ENCODE results near the gene BMP10. TPM values are rescaled to one million over a fixed set of nuclear protein-coding genes. Genes with fewer than 3 reads are reported as not detected.

Gene BMP10
- total RNA-seq, 1 donor from 2014 or later, result not detected

DNA sequence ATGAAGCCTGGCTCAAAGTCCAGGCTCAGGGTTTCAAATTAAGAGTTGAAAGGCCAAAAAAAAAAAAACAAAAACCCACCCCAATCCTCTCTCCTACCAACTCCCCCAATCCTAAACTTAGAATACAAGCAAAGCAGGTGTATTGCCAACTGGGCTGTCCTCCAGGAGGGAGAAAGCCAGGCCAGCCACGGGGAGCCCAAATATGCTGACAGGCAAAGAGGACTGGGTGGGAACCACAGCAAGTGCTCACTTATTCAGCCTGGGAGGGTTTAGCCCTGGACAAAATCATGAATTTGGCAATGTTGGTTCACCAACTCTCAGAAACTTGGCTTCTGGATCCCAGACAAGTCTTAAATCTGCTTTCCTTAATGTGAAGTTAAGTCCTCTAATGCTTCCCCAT, 45.0 kb upstream of the BMP10 start:
- TF ChIP-seq, protein P1, sequence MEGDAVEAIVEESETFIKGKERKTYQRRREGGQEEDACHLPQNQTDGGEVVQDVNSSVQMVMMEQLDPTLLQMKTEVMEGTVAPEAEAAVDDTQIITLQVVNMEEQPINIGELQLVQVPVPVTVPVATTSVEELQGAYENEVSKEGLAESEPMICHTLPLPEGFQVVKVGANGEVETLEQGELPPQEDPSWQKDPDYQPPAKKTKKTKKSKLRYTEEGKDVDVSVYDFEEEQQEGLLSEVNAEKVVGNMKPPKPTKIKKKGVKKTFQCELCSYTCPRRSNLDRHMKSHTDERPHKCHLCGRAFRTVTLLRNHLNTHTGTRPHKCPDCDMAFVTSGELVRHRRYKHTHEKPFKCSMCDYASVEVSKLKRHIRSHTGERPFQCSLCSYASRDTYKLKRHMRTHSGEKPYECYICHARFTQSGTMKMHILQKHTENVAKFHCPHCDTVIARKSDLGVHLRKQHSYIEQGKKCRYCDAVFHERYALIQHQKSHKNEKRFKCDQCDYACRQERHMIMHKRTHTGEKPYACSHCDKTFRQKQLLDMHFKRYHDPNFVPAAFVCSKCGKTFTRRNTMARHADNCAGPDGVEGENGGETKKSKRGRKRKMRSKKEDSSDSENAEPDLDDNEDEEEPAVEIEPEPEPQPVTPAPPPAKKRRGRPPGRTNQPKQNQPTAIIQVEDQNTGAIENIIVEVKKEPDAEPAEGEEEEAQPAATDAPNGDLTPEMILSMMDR (IDR thresholded peaks at IDR 0.05; ENCODE audit: partially characterized antibody, unreplicated experiment), result no peak
- Mint-ChIP-seq H3K9me3 (ENCODE audit: unreplicated experiment) (no peaks in the 10 kb centered on the region), H3K36me3 (ENCODE audit: unreplicated experiment) (no peaks in the 10 kb centered on the region), H3K4me1 (ENCODE audit: low read depth, unreplicated experiment) (no peaks in the 10 kb centered on the region), H3K27ac (ENCODE audit: unreplicated experiment) (no peak overlapping the region), H3K4me3 (ENCODE audit: unreplicated experiment) (no peak overlapping the region), H3K27me3 (ENCODE audit: unreplicated experiment) (no peaks in the 10 kb centered on the region)
- DNase-seq, result no peak

DNA sequence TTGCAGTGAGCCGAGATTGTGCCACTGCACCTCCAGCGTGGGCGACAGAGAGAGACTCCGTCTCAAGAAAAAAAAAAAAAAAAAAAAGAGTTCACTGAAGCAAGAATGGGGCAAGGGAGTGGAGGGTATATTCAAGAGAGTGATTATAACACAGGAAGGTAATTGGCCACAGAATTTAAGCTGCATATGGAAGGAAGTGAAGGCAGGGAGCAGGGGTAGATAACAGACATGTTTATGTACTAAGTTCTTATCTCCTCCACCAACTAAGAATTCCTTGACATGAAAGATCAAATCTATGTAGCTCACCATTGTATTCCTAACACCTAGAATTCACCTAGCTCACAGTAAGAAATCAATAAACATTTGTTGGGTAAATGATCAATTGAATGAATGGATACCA, 44.2 kb upstream of the BMP10 start:
- Mint-ChIP-seq H3K4me3 (ENCODE audit: unreplicated experiment) (no peak overlapping the region), H3K27ac (ENCODE audit: unreplicated experiment) (no peak overlapping the region), H3K9me3 (ENCODE audit: unreplicated experiment) (no peaks in the 10 kb centered on the region), H3K36me3 (ENCODE audit: unreplicated experiment) (no peaks in the 10 kb centered on the region), H3K4me1 (ENCODE audit: low read depth, unreplicated experiment) (no peaks in the 10 kb centered on the region), H3K27me3 (ENCODE audit: unreplicated experiment) (no peaks in the 10 kb centered on the region)
- no peak for DNase-seq
- TF ChIP-seq, protein P1 (IDR thresholded peaks at IDR 0.05; ENCODE audit: partially characterized antibody, unreplicated experiment), result no peak

DNA sequence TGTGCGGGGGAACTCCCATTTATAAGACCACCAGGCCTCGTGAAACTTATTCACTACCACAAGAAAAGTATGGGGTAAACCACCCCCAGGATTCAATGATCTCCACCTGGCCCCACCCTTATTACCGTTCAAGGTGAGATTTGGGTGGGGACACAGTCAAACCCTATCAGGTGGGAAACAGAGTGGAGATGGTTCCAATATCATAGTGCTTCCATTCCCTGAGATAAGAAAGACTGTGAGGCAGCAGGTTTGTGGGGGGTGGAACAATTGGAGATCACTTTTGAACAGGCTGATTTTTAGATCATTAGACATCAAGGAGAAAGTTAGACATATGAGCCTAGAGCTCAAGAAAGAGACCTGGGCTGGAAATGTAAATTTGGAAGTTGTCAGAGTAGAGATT, 42.2 kb upstream of the BMP10 start:
- no peak for DNase-seq
- Mint-ChIP-seq H3K4me1 (ENCODE audit: low read depth, unreplicated experiment) (no peaks in the 10 kb centered on the region), H3K4me3 (ENCODE audit: unreplicated experiment) (no peak overlapping the region), H3K27me3 (ENCODE audit: unreplicated experiment) (no peaks in the 10 kb centered on the region), H3K36me3 (ENCODE audit: unreplicated experiment) (no peaks in the 10 kb centered on the region), H3K27ac (ENCODE audit: unreplicated experiment) (no peak overlapping the region), H3K9me3 (ENCODE audit: unreplicated experiment) (no peaks in the 10 kb centered on the region)
- TF ChIP-seq, protein P1 (IDR thresholded peaks at IDR 0.05; ENCODE audit: partially characterized antibody, unreplicated experiment), result no peak

DNA sequence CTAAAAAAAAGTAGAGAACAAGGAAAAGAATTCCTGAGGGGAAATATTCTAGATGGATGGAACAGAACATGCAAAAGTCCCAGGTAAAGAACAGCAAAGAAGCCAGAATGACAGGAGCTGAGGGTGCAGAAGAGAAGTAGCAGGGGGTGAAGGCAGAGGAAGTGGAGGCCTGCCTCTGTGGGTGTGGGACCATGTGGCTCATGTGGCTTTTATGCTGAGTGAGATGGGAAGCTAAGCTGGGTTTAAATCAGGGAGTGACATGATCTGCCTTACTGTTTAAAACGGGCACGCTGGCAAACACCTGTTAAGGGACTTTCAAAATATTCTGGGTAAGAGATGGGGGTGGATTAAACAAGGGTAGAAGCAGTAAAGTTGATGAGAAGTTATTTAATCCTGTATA, 41.5 kb upstream of the BMP10 start:
- Mint-ChIP-seq H3K9me3 (ENCODE audit: unreplicated experiment) (no peaks in the 10 kb centered on the region), H3K4me1 (ENCODE audit: low read depth, unreplicated experiment) (no peaks in the 10 kb centered on the region), H3K36me3 (ENCODE audit: unreplicated experiment) (no peaks in the 10 kb centered on the region), H3K27ac (ENCODE audit: unreplicated experiment) (no peak overlapping the region), H3K4me3 (ENCODE audit: unreplicated experiment) (no peak overlapping the region), H3K27me3 (ENCODE audit: unreplicated experiment) (no peaks in the 10 kb centered on the region)
- DNase-seq, result no peak
- TF ChIP-seq, protein P1 (IDR thresholded peaks at IDR 0.05; ENCODE audit: partially characterized antibody, unreplicated experiment), result no peak

DNA sequence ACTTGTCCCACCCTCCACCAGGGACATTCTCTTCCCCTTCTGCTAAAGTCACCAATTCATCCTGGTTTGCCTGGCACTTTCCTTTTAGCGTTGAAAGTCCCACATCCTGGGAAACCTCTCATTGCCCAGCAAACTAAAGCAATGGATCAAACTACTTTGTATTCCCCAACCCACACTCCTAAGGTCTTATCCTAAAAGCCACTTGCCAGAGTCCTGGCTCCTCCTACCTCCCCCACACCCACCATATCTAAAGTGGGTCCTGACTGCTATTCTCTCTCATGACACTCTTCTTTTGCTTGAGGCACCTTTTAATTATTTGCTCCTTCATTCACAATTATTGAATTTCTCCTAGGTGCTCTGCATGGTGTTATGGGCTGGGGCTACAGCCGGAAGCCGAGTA, 40.9 kb upstream of the BMP10 start:
- no peak for DNase-seq
- no peaks in the 10 kb centered on the region for H3K4me1 Mint-ChIP-seq (ENCODE audit: low read depth, unreplicated experiment)
- H3K4me3 Mint-ChIP-seq (ENCODE audit: unreplicated experiment), result no peak overlapping the region
- no peaks in the 10 kb centered on the region for H3K9me3 Mint-ChIP-seq (ENCODE audit: unreplicated experiment)
- H3K27me3 Mint-ChIP-seq (ENCODE audit: unreplicated experiment), result peaks cover 3% of the 10 kb centered on the region
- no peak overlapping the region for H3K27ac Mint-ChIP-seq (ENCODE audit: unreplicated experiment)
- no peaks in the 10 kb centered on the region for H3K36me3 Mint-ChIP-seq (ENCODE audit: unreplicated experiment)
- TF ChIP-seq, protein P1 (IDR thresholded peaks at IDR 0.05; ENCODE audit: partially characterized antibody, unreplicated experiment), result no peak

Data from glutamatergic neuron (in vitro differentiated cells).